Kidney tubule cell (primary cell): ENCODE data around the gene FAM222A.

Source experiments
- DNase-seq: peaks from one replicate; pipeline ENCODE4 v3.0.0-alpha.2; 2018; ENCODE audit warnings: low spot score

FAM222A gene

DNA sequence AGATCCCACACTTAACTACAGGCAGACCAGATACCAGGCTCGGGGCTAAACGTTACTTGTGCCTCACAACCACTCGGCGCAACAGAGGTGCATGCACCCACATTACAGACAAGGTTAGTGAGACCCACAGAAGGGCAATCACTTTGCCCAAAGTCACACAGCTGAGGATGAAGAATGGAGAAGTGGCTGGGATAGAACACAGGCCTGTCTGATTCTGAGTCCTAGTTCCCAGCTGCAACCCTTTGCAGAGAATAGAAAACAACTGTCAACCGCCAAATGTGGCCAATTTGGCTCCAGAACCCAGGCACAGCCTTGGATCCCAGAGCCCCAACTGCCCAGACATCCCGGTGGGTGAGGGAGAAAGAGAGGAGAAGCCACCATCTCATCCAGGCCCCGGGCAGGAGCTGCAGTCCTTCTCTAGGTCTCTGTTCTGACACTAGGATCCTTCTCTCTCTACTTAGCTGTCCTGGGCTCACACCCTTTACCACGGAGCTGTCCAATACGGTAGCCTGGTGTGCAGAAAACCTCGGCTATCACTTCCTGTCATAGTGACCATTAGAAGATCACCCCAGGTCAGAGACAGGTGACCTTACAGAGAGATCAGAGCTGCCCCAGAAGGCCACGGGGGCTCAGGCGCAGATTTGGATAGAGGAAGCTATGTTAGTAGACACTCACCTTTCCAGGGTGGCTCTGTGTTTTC, 59.1 kb downstream of the FAM222A start:
- DNase-seq, result no peak

DNA sequence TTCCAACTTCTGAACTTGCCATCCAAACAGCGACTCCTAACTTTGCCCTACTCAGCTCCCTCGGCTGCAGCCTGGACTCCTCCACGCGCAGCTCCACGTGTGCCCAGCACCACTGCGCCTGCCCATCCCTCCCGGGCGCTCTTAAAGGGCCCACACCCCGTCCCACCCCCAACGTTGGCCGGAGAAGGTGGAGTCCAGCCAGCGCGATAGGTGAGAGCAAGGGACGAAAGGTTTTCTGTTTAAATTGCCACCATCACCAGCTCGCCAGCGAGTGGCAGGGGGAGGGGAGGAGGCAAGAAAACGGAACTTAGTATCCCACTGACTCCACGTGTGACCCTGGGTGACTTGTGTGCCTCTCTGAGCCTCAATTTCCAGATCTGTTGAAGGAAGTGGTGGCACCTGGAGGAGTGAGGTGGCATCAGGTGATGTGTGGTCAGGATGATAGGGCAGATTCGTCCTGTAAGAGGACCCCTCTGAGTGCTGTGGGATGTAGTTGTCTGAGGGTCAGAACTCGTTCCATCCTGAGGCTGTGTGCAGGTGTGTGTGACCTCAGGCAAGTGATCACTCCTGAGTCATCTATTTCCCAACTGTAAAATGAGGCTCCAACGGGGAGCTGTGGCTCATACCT, 59.9 kb downstream of the FAM222A start:
- DNase-seq, result peak; percentile 72

DNA sequence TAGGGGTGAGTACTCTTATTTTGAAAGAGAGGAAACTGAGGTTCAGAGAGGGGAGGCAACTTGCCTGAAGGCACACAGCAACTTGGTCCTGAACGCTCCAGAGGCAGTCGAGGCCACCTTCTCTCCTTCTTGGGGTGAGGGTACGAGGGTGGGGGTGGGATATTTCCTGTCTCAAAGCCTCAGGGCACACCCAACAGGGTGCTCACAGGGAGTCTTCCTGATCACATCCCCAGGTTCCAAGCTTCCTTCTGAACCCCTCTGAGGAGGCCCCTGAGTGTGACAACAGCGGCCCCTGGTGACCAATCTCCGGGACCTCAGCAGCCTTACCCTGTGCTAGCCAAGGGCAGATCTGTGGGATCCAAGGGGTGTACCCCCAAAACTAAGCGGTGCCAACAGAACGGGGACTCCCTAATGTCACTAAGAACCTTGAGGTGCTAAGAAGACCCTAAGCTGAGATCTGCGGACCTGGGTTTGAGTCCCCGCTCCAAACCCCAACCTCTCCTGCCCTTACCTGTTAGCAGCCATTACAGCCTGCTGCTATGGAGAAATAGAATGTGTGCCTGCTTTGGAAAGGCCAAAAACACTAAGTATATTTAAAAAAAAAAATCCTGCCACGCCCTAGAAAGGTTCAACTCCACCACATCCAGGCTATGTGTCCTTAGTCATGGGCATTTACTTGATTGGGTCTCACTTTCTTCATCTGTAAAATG, 61.7 kb downstream of the FAM222A start:
- DNase-seq, result peak; percentile 69

DNA sequence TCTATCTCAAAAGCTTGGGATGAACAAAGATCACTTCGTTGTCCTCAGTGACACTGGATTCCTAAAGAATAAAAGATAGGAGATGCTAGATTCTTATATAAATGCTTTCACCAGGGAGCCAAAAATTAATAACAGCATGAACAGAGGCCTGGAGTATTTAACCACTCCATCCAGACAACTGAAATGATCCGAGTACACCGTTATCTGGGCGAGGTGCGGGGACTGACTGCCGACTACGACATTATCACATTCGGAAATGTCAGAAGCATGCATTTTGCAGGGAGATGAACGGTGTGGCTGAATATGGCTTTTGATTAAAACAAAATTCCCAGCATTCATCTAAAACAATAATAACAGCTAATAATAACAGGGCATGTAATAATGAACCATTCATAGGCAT, 63.0 kb downstream of the FAM222A start:
- no peak for DNase-seq

DNA sequence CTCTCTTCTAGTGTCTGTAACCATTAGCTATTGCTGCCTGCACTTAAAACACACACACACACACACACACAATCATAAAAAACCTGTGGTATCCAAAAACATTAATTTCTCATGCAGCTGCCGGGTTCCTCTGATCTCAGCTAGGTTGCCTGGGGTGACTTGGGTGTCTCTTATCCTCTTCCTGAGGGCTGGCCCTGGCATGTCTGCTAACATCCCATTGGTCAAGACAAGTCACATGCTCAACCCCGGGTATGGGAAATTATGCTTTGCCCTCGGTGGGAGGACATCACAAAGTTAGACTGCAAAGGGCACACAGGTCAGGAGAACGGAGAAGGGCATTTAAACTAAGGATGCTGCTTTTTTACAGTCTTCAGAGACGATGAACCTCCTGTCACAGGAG, 63.9 kb downstream of the FAM222A start:
- peak; percentile 52 for DNase-seq

DNA sequence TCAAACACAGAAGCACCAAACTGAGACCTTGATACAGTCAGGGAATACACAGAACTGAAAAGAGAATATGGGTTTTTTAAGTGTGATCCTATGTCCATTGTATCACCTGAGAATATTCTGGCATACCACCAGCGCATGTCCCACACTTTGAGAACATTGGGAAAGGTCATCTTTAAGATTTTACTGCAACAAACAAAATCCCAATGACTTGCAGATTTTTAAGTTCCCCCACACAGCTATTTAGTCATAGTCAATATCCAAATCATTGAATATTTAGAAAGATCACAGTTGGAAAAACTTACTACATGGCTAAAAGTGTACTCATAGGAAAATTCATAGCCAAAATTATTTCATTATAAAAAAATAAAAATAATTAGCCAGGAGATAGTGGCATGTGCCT, 65.1 kb downstream of the FAM222A start:
- DNase-seq, result no peak

DNA sequence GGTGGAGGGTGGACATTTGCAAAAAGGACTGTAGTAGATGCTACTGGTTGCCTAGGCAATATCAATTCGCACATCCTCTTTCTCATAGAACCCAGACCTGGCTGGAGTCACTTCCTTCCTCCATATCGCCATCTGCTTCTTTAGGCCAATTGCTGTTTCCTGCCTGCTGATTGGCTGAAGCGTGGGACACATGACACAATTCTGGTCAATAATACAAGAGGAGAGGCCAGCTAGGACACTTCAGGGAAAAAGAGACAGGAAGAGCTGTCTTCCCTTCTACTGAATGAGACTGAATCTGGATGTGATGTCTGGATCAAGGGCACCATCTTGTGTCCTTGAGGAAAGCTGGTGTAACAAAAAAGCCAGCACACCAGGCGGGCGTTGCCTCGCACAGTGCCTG, 65.8 kb downstream of the FAM222A start:
- no peak for DNase-seq

DNA sequence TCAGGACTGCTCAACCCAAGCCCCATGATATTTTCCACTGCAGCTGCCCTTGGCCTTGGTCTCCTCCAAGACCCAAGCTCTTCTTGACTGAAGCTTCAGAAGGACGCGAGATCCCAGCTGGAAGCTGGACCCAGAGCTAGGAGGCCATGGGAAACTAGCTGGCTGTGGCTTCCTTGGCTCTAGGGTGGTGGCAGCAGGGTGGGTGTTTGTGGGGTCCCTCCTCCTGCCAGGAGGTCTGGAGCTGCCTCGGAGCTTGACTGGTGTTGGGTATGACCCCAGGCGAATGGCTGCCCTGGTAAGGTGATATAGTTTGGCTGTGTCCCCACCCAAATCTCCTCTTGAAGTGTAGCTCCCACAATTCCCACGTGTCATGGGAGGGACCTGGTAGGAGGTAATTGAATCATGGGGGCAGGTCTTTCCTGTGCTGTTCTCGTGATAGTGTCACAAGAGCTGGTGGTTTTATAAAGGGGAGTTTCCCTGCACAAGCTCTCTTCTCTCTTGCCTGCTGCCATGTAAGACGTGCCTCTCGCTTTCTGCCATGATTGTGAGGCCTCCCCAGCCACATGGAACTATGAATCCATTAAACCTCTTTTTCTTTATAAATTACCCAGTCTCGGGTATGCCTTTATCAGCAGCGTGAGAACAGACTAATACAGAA, 68.2 kb downstream of the FAM222A start:
- no peak for DNase-seq

DNA sequence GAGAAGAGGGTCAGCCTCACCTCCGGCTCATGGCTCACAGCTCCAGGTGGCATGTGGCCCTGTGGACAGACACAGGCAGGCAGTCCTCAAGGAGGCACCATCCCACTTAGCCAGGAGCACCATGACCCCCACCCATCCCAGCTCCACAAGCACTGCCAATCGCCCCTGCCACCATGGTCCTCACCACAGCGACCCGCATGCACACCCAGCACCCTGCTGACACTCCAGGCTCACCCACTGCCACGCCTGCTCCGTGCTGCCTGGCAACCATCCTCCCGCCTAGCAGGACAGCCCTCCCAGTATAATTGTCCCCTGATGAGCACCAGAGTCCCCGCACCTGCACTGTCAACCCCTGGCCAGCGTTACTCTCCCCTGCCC, 68.7 kb downstream of the FAM222A start:
- DNase-seq, result no peak

DNA sequence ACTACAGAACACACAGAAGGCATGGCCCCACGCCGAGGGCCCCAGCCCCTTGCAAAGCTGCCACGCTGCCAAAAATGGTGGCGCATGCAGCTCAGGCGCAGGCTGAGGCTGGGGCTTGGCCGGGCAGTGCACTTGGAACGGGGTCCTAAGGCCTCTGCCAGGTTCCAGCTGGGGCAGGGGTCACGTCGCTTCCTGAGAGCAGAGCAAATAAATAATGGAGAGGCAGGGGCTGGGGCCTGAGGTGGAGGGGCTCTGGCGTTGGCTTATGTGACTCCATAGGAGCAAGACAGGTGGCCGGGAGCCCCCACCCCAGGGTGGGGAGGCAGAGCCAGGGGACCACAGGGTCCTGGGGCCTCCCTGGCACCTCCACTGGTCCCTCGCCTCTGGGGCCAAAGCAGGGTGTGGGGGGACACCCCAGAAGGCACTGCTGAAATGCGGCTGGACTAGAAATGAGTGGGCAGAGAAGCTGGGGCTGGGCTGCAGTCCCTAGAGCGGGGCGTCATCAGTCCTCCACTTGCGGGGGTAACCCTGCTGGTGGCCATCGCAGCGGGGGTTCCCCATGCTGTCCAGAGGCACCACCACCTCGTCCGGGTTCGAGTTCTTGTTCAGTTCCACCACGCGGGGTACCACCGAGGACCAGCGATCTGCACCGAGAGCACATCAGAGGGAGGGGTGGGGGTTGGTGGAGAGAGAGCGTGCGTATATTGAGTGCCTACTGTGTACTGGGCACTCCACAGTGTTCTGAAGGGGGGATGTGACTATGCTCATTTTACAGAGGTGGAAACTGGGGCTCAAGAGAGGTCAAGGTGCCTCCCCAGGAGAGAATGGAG, 69.7 kb downstream of the FAM222A start:
- no peak for DNase-seq

DNA sequence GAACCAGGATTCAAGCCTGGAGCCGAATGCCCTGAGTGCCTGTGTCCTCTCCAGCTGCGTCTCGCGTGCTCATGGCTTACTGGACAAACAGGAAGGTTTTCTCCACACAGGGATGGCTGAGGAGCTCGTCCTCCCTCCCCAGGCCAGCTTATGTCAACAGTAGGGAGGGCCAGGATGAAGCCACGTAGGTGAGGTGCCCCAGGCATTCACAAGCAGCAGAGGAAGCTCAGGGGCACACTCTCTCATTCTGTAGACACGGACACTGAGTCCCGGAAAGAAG, 70.3 kb downstream of the FAM222A start:
- no peak for DNase-seq

DNA sequence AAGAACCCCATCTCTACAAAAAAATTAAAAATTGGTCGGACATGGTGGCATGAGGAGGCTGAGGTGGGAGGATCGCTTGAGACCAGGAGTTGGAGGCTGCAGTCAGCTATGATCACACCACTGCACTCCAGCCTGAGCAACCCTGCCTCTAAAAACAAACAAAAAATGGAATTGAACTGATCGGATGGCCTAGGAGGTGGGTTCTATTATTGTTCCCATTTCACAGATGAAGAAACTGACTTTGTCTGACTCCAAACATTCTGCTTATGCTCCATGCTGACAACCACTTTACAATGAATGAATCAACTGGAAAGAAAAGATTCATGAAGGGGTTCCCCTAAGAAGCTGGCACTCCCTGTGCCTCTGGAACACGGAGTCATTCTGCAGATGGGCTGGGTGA, 72.2 kb downstream of the FAM222A start:
- no peak for DNase-seq

DNA sequence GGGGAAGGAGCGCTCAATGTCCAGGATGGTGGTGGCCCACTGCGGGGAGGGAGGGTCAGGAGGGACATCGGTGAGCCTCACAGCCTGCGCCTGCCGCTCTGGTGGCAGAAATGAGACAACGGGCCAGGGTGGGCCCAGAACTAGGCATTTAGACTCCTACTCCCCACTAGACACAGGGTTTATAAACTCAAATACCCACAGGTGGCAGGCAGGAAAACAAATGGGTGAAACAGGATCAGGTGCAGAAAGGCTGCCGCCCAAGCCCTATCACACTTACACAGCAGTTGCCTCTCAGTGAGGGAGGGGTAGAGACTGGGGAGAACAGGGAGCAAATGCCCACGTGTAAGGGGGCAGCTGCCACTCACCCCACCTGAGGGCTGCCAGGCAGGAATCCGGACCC, 73.2 kb downstream of the FAM222A start:
- no peak for DNase-seq

DNA sequence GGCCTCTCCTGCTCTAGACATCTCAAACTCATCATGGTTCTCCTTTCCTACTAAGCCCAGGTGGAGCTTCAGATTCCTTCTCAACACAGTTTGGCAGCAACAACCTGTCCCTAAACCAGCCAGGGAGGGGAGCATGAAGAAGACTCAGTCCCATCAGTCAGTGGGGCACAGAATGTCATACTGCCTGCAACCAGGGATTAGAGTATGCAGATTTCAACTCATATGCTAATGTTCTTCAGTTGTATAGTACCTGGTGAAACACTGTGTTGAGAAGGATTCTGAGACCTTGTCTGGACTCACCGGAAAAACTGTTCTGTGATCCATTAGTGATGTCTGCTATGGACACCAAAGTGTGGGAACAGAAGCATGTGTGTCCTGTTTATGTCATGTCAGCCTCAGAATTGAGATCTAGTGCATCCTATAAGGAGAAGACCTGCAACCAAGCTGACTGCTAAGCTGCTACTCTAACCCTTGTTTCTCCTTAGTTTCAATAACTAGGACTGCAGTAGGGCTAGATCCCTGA, 76.0 kb downstream of the FAM222A start:
- no peak for DNase-seq

DNA sequence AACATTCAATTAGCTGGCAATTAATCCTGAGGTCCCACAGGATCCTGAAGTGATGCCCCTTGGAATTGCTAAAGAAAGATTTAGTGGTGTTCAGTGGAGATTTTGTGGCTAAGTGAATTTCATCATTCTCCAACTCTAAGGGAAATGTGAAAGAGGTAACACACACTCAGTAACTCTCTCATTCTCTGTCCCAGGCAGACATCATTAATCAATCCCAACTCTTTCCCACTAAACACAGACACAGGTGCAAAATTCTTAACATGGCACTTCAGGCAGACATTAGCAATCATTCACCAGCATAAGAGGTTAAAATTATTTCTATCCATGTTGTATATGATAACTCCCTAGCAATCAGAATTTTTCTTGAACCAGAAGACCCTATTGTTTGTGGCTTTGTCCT, 79.4 kb downstream of the FAM222A start:
- DNase-seq, result no peak

DNA sequence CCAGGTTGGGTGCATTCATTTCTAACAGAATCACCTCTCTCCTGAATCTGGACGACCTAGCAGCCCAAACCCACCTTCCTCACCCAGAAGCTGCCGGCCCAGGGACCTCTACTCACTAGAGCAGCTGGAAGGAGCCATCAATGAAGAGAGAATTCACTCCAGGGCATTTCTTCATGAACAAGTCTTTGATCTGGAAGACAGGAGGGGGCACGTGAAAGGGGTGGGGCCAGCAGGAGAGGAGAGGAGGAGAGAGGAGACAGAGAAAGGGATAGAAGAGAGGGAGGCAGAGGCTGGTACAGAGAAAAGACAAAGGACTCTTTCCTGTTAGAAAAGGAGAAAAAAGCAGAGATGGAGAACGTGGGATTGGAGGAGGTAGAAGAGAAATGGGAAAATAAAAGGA, 79.8 kb downstream of the FAM222A start:
- DNase-seq, result no peak

DNA sequence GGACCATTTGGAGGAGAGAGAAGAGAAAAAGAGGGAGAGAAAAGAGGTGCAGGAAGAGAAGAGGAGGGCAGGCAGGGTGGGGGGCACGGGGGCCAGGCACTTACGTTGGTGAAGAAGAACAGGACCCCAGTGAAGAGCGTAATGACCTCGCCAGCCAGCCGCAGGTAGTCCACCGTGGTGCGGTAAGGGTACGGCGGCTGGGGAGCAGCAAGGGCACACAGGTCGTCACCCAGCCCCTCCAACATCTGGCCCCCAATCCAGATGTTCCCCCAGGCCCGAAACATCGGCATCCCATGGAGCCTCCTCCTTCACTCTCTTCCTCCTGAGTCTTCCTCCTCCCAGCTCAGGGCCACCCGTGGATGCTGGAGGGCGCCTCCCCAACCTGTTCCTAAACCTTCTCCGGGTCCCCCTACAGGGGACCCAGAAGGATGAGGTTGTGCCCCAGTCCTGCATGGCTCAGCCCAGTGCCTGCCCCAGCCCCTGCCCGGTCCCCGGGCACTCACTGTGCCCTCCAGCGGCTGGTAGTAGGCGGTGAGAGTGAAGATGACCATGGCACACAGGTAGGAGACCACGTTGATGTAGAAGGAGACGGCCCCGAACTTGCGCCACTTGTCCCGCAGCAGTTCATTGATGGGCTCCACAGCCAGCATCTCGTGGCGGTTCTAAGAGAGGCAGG, 80.3 kb downstream of the FAM222A start:
- no peak for DNase-seq

DNA sequence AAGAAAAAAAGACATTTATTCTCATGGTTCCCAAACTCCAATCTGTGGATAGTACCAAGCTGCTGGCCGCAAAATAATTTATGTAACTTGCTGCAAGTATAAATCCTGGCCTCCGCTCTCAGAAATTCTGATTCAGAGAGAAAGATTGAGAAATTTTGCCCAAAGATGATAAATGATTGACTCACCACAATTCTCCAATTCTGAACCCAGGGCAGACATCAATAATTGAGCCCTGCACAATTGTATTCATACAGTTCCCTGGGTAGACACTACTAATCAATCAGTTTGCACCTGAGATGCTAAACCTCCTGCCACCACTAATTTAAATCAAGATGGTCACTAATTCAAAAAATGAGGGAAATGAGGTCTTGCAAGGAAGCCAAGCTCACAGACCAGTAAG, 81.4 kb downstream of the FAM222A start:
- DNase-seq, result peak; percentile 39

DNA sequence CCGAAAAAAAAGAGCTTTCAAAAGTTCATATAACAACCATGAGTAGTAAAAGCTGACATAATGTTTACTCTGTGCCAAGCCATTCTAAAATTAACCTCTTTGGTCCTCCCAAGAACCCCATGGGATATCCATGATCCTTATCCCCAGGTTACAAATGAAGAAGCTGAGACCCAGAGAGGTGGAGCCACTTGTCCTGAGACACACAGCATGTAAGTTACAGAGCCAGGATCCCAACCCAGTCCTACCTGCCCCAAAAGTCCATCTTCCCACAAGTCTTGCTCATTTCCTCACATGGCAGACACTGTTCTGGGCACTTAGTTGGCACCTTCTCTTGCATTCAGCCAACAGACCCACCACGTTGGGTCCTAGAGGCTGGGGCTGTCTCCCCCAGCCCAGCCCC, 82.4 kb downstream of the FAM222A start:
- no peak for DNase-seq

DNA sequence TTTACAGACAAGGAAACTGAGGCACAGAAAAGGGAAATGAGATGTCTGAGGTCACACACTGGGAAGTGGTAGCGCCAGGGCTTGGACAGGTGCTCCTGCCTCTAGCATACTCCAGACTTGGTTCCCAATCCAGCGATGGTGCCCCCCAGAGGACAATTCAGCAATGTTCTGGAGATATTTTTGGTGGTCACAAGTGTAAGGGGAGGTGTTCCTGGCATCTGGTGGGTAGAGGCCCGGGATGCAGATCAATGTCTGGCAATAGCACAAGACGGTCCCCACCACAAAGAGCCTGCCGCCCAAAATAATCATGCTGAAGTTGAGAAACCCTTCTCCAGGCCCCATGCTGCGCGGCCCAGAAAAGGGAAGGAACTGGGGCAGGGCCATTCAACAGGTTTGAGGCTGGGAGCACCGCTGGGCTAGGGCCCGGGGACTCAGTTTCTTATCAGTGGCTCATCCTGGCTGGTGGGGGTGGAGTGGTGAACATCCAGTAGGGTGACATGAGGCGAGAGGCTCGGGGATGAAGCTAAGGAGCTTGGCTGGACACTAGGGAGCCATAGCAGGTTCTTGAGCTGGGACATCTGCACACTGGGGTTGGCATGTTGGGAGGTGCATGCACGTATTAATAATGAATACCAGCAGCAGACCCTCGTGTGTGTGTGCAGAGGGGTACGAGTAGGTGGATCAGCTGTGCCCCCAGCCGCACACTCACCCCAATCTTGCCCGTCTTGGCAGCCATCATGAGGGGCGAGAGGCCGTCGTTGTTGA, 84.5 kb downstream of the FAM222A start:
- no peak for DNase-seq

DNA sequence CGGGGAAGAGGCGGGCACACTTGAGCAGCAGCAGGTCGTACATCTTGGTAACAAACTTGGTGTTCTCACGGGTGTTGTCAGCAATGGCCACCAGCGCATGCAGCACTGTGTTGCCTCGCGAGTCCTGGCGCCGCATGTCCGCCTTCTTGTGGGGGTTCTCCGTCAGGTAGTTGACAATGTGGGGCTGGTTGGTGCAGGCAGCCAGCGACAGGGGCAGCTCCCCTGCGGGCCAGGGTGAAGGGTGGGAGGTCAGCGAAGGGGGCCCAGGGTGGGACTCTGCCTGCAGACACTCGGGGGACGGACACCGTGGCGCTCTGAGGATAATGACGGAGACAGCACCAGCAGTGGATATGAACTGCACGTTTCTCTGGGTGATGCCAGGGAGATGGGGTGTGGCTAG, 85.1 kb downstream of the FAM222A start:
- no peak for DNase-seq
